IMR-90 (cell line): ENCODE results near the gene TPRKB. TPM values are rescaled to one million over a fixed set of nuclear protein-coding genes. Genes with fewer than 3 reads are reported as not detected.

ENCODE experiments used
- ATAC-seq: fragments of 200-7000 bp; cut with Tn5 transposase; 2 replicates; pipeline ENCODE4 v1.9.1; 2020; ENCODE audit warnings: low read depth, mild to moderate bottlenecking, moderate library complexity
- BruUV-seq: library from RNA; stranded (reverse); fragments of 400-500 nt; replicated peaks from 2 replicates; lab custom pipeline; 2021; lab: Mats Ljungman, UMichigan
- CTCF ChIA-PET: fragments of 300-600 bp; formaldehyde crosslinking; extraction: SDS; loops from one replicate; lab custom pipeline; 2021; ENCODE audit warnings: antibody characterized with exemption; lab: Yijun Ruan, JAX
- POLR2A ChIA-PET: fragments of 300-600 bp; sonication (Branson Sonifier 250); formaldehyde crosslinking; loops from one replicate; lab custom pipeline; 2022; ENCODE audit warnings: antibody characterized with exemption; ENCODE audit not compliant: unreplicated experiment; lab: Charles Lee
- DNase-seq: peaks from one replicate; pipeline ENCODE4 v3.0.0; 2013
- H2AFZ ChIP-seq: replicated peaks from 2 replicates; pipeline ENCODE3; 2013; ENCODE audit warnings: low read length, mild to moderate bottlenecking; ENCODE audit not compliant: poor library complexity
- H2AK5ac ChIP-seq: 2 replicates; pipeline ENCODE4 v1.6.1; 2013; ENCODE audit warnings: low read depth, low read length, inconsistent platforms
- H2AK9ac ChIP-seq: replicated peaks from 2 replicates; pipeline ENCODE3; 2013; ENCODE audit warnings: mild to moderate bottlenecking, low read depth, low read length, moderate library complexity; ENCODE audit not compliant: poor library complexity
- H2BK120ac ChIP-seq: 2 replicates; pipeline ENCODE4 v1.6.1; 2013; ENCODE audit warnings: low read depth, low read length, inconsistent platforms
- H2BK15ac ChIP-seq: 3 replicates; pipeline ENCODE4 v1.6.1; 2013; ENCODE audit warnings: low read depth, low read length, inconsistent platforms
- H2BK20ac ChIP-seq: 2 replicates; pipeline ENCODE4 v1.6.1; 2013; ENCODE audit warnings: low read depth, mild to moderate bottlenecking, inconsistent platforms, low read length, moderate library complexity
- H2BK5ac ChIP-seq: 2 replicates; pipeline ENCODE4 v1.6.1; 2013; ENCODE audit warnings: mild to moderate bottlenecking, low read depth, low read length, inconsistent platforms; ENCODE audit not compliant: poor library complexity, severe bottlenecking
- H3K14ac ChIP-seq: replicated peaks from 2 replicates; pipeline ENCODE4 v1.6.1; 2013; ENCODE audit warnings: low read depth, low read length, inconsistent platforms
- H3K18ac ChIP-seq: 2 replicates; pipeline ENCODE4 v1.6.1; 2013; ENCODE audit warnings: low read depth, low read length, control low read depth
- H3K23ac ChIP-seq: 2 replicates; pipeline ENCODE4 v1.6.1; 2013; ENCODE audit warnings: low read depth, low read length, inconsistent platforms
- H3K27ac ChIP-seq: 2 replicates; pipeline ENCODE4 v1.5.1; 2013; ENCODE audit warnings: mild to moderate bottlenecking, control low read depth, low read length; ENCODE audit not compliant: insufficient read depth
- H3K27me3 ChIP-seq: 2 replicates; pipeline ENCODE4 v1.6.1; 2013; ENCODE audit warnings: low read length; ENCODE audit not compliant: control insufficient read depth, insufficient read depth
- H3K36me3 ChIP-seq: 2 replicates; pipeline ENCODE4 v1.6.1; 2013; ENCODE audit warnings: low read length, mixed read lengths; ENCODE audit not compliant: control insufficient read depth, insufficient read depth
- H3K4ac ChIP-seq: 2 replicates; pipeline ENCODE4 v1.6.1; 2013; ENCODE audit warnings: low read depth, low read length, inconsistent platforms
- H3K4me1 ChIP-seq: 2 replicates; pipeline ENCODE4 v1.6.1; 2013; ENCODE audit warnings: low read length, mixed read lengths; ENCODE audit not compliant: control insufficient read depth, insufficient read depth
- H3K4me2 ChIP-seq: 2 replicates; pipeline ENCODE4 v1.6.1; 2013; ENCODE audit warnings: low read depth, mild to moderate bottlenecking, control low read depth, low read length, moderate library complexity
- H3K4me3 ChIP-seq: 2 replicates; pipeline ENCODE4 v1.5.1; 2013; ENCODE audit warnings: low read depth, mild to moderate bottlenecking, control low read depth, low read length, moderate library complexity; ENCODE audit not compliant: insufficient read depth
- H3K56ac ChIP-seq: 2 replicates; pipeline ENCODE4 v1.6.1; 2013; ENCODE audit warnings: low read length, inconsistent platforms; ENCODE audit not compliant: insufficient read depth; ENCODE audit errors: extremely low read depth
- H3K79me1 ChIP-seq, 2 experiments: 2 replicates each; pipeline ENCODE4 v1.6.1; 2013; ENCODE audit warnings: low read length in 2 of 2, inconsistent platforms in 1 of 2, low read depth in 1 of 2
- H3K9ac ChIP-seq: 2 replicates; pipeline ENCODE4 v1.6.1; 2013; ENCODE audit warnings: low read depth, low read length, control low read depth
- H3K9me1 ChIP-seq: 2 replicates; pipeline ENCODE4 v1.6.1; 2013; ENCODE audit warnings: low read length, inconsistent platforms; ENCODE audit not compliant: insufficient read depth
- H3K9me3 ChIP-seq: 2 replicates; pipeline ENCODE4 v1.6.1; 2013; ENCODE audit warnings: low read length; ENCODE audit not compliant: control insufficient read depth, insufficient read depth
- H4K20me1 ChIP-seq: 2 replicates; pipeline ENCODE4 v1.6.1; 2013; ENCODE audit warnings: low read length, inconsistent platforms; ENCODE audit not compliant: insufficient read depth
- H4K5ac ChIP-seq: 2 replicates; pipeline ENCODE4 v1.6.1; 2013; ENCODE audit warnings: mild to moderate bottlenecking, low read depth, low read length, control low read depth
- H4K8ac ChIP-seq, 2 experiments: 2 replicates each; pipeline ENCODE4 v1.6.1; 2013; ENCODE audit warnings: low read depth in 2 of 2, low read length in 2 of 2, control low read depth in 1 of 2, inconsistent platforms in 1 of 2
- H4K91ac ChIP-seq: 2 replicates; pipeline ENCODE4 v1.6.1; 2013; ENCODE audit warnings: low read depth, low read length, inconsistent platforms; ENCODE audit not compliant: insufficient read depth
- BHLHE40 ChIP-seq: fragments of 150-350 bp; IDR thresholded peaks from 2 replicates; pipeline ENCODE4 v1.6.1; 2016; ENCODE audit warnings: mild to moderate bottlenecking, low read depth, low read length
- CHD1 ChIP-seq: IDR thresholded peaks from 2 replicates; pipeline ENCODE4 v1.6.1; 2012; ENCODE audit warnings: low read depth, low read length, improper control_type of control experiment
- ELK1 ChIP-seq: fragments of 150-350 bp; IDR thresholded peaks from 2 replicates; pipeline ENCODE4 v1.6.1; 2016; ENCODE audit warnings: low read depth, mild to moderate bottlenecking, low read length, moderate library complexity, borderline replicate concordance
- MAFK ChIP-seq: IDR thresholded peaks from 2 replicates; pipeline ENCODE4 v1.6.1; 2012; ENCODE audit warnings: low read depth, low read length, improper control_type of control experiment
- MAZ ChIP-seq: IDR thresholded peaks from 2 replicates; pipeline ENCODE4 v1.6.1; 2012; ENCODE audit warnings: low read depth, mild to moderate bottlenecking, low read length, improper control_type of control experiment, moderate library complexity, borderline replicate concordance
- NFE2L2 ChIP-seq: fragments of 150-350 bp; IDR thresholded peaks from 2 replicates; pipeline ENCODE4 v1.6.1; 2016; ENCODE audit warnings: low read depth, mild to moderate bottlenecking, low read length
- RAD21 ChIP-seq: IDR thresholded peaks from 2 replicates; pipeline ENCODE4 v1.6.1; 2012; ENCODE audit warnings: low read length, improper control_type of control experiment
- WGBS, 2 experiments: methylation state at CpG; one replicate each; pipeline versions ENCODE4 v1.1.5 to v1.1.7; 2013; ENCODE audit warnings: missing lambda C conversion rate in 2 of 2; ENCODE audit not compliant: insufficient read length in 1 of 2; ENCODE audit errors: extremely low coverage in 2 of 2; 5-methylcytosine and 5-hydroxymethylcytosine counted together
- dilution Hi-C: fragments of 300-500 bp; cut with HindIII; formaldehyde crosslinking; loops from one replicate; pipeline ENCODE4 v1.14.3; 2018; ENCODE audit warnings: low sequenced_read_pairs; ENCODE audit not compliant: unreplicated experiment
- in situ Hi-C: fragments of 300-500 bp; cut with MboI; formaldehyde crosslinking; loops from 3 replicates; pipeline ENCODE4 v1.14.3; 2019; ENCODE audit warnings: low sequenced_read_pairs, inconsistent platforms, mixed read lengths
- intact Hi-C: fragments of 100-400 bp; cut with micrococcal nuclease; formaldehyde crosslinking; loops from 2 replicates; pipeline ENCODE4 v1.10.0; 2022
- polyA plus RNA-seq, 3 experiments: library from polyadenylated mRNA; depleted of rRNA; stranded (reverse); fragments of >200 nt; gene quantifications; 2 replicates each; pipeline ENCODE4 v1.2.3, GENCODE V29; 2012; ENCODE audit warnings: low replicate concordance in 1 of 3
- total RNA-seq: library from RNA; depleted of rRNA; stranded (reverse); fragments of >200 nt; gene quantifications from 2 replicates; pipeline ENCODE4 v1.2.3, GENCODE V29; 2012
- TF ChIP-seq, protein P1 (sequence below): conservative IDR thresholded peaks from 2 replicates; pipeline ENCODE4 v1.5.1; 2012; ENCODE audit warnings: mild to moderate bottlenecking, low read depth, low read length, improper control_type of control experiment

The TPRKB gene
- total and polyA plus RNA-seq, 2 of the 4 experiments (the other 2 are of a cell fraction): 35.3 to 37.6 TPM

DNA sequence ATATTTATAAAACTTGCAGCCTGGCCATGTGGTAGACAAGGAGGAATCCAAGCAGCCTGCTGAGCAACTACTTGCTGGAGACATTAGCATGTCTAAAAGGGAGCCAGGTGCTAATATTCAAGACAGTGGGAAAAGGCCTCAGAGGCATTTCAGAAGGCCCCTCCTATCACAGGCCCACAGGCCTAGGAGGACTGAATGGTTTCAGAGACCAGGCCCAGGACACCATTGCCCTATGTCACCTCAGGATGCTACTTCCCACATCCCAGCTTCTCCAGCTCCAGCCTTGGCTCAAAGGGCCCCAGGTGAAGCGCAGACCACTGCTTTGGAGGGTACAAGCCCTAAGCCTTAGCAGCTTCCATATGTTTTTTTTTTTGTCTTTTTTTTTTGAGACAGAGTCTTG is 39.0 kb downstream of the TPRKB start:
- ChIA-PET CTCF (no interaction called here), POLR2A (no interaction called here)
- no peak overlapping the region for H2AK5ac ChIP-seq
- no peak overlapping the region for H2BK120ac ChIP-seq
- dilution Hi-C loops (no loop called here), intact Hi-C loops (no loop called here), in situ Hi-C loops (no loop called here)
- H3K36me3 ChIP-seq: no peaks in the 10 kb centered on the region
- no peak overlapping the region for H2AFZ ChIP-seq
- H2BK20ac ChIP-seq: no peak overlapping the region
- H4K5ac ChIP-seq: no peak overlapping the region
- H3K4me2 ChIP-seq: no peak overlapping the region
- no peaks in the 10 kb centered on the region for H3K79me1 ChIP-seq
- H3K9me1 ChIP-seq: no peaks in the 10 kb centered on the region
- no peak overlapping the region for H2BK15ac ChIP-seq
- TF ChIP-seq ELK1 (no peak), MAZ (no peak), MAFK (no peak), CHD1 (no peak), NFE2L2 (no peak), BHLHE40 (no peak), RAD21 (no peak)
- TF ChIP-seq, protein P1, sequence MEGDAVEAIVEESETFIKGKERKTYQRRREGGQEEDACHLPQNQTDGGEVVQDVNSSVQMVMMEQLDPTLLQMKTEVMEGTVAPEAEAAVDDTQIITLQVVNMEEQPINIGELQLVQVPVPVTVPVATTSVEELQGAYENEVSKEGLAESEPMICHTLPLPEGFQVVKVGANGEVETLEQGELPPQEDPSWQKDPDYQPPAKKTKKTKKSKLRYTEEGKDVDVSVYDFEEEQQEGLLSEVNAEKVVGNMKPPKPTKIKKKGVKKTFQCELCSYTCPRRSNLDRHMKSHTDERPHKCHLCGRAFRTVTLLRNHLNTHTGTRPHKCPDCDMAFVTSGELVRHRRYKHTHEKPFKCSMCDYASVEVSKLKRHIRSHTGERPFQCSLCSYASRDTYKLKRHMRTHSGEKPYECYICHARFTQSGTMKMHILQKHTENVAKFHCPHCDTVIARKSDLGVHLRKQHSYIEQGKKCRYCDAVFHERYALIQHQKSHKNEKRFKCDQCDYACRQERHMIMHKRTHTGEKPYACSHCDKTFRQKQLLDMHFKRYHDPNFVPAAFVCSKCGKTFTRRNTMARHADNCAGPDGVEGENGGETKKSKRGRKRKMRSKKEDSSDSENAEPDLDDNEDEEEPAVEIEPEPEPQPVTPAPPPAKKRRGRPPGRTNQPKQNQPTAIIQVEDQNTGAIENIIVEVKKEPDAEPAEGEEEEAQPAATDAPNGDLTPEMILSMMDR: no peak
- no peak overlapping the region for H3K18ac ChIP-seq
- H3K14ac ChIP-seq: no peak overlapping the region
- no peak overlapping the region for H4K8ac ChIP-seq
- no peak overlapping the region for H3K4me3 ChIP-seq
- no peak overlapping the region for H3K27ac ChIP-seq
- no peak overlapping the region for H3K23ac ChIP-seq
- no peak for ATAC-seq
- no peak overlapping the region for H2BK5ac ChIP-seq
- H2AK9ac ChIP-seq: no peak overlapping the region
- no peaks in the 10 kb centered on the region for H4K20me1 ChIP-seq
- no peak for DNase-seq
- peaks cover 2% of the 10 kb centered on the region for H3K27me3 ChIP-seq
- no peak overlapping the region for H3K56ac ChIP-seq
- no TSS peak for BruUV-seq
- H3K9ac ChIP-seq: no peak overlapping the region
- H3K4me1 ChIP-seq: no peaks in the 10 kb centered on the region
- no peak overlapping the region for H3K4ac ChIP-seq
- H3K9me3 ChIP-seq: no peaks in the 10 kb centered on the region
- WGBS, 2 experiments: no CpG with 5 or more reads among the region's 1 CpG
- no peak overlapping the region for H4K91ac ChIP-seq
